Epithelial cell of esophagus (primary cell): ENCODE data around the gene MEGF9.

ENCODE experiments used
- DNase-seq: peaks from one replicate; pipeline ENCODE4 v3.0.0; 2010; ENCODE audit warnings: low read depth
- H3K4me3 ChIP-seq: 2 replicates; pipeline ENCODE4 v1.5.1; 2011; ENCODE audit warnings: mild to moderate bottlenecking, low read length, control low read depth
- TF ChIP-seq, protein P1 (sequence below): IDR thresholded peaks from 2 replicates; pipeline ENCODE4 v1.5.1; 2011; ENCODE audit warnings: low read depth, mild to moderate bottlenecking, low read length, control low read depth, inconsistent platforms; ENCODE audit not compliant: insufficient read depth; ENCODE audit errors: missing control alignments

Gene MEGF9

DNA sequence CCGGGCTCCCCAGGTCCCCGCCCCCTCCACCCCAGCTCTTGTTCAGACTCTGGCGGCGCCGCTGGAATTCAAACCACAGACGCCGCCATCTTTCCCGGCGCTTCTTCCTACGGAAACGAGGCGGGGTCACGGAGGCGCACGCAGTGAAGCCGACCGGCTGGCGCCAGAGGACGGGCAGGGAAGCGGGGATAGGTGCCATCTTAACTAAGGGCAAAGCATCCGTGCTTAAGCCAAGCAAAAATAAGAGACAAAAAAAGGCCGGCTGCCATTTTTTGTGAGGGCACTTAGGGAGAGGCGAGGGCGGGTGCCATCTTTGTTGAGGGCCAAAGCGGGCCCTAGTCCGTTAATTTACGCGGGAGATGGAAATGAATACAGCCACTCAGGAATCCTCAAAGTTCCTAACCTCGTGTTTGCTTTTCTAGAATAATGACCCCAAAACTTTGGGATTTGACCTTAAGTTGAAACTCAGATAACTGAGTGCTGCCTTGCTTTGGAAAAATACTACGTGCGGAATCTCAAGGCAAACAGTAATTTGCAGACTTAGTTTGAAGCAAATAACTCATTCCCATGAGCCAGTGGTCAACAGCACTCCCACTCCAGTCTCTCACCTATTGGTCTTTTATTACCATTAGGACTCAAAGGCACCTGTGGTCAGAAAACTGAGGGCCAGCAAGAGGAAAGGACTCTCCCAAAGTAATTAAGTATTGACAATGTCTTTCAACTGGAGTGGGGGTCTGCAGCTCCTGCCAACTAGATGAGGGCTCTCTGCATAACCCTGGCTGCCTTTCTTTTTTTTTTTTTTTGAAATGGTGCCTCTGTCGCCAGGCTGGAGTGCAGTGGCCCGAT is 134.0 kb downstream of the MEGF9 start, which contains the start of gene CDK5RAP2:
CDK5RAP2 (minus strand) TSS at position 117 of the 846 bp plus-strand sequence. CDS start 189 bp downstream, outside the sequence.
- peak within 1 kb of the TSS; percentile 84 for H3K4me3 ChIP-seq
- TF ChIP-seq, protein P1, sequence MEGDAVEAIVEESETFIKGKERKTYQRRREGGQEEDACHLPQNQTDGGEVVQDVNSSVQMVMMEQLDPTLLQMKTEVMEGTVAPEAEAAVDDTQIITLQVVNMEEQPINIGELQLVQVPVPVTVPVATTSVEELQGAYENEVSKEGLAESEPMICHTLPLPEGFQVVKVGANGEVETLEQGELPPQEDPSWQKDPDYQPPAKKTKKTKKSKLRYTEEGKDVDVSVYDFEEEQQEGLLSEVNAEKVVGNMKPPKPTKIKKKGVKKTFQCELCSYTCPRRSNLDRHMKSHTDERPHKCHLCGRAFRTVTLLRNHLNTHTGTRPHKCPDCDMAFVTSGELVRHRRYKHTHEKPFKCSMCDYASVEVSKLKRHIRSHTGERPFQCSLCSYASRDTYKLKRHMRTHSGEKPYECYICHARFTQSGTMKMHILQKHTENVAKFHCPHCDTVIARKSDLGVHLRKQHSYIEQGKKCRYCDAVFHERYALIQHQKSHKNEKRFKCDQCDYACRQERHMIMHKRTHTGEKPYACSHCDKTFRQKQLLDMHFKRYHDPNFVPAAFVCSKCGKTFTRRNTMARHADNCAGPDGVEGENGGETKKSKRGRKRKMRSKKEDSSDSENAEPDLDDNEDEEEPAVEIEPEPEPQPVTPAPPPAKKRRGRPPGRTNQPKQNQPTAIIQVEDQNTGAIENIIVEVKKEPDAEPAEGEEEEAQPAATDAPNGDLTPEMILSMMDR: no peak
- peak; percentile 98 for DNase-seq

DNA sequence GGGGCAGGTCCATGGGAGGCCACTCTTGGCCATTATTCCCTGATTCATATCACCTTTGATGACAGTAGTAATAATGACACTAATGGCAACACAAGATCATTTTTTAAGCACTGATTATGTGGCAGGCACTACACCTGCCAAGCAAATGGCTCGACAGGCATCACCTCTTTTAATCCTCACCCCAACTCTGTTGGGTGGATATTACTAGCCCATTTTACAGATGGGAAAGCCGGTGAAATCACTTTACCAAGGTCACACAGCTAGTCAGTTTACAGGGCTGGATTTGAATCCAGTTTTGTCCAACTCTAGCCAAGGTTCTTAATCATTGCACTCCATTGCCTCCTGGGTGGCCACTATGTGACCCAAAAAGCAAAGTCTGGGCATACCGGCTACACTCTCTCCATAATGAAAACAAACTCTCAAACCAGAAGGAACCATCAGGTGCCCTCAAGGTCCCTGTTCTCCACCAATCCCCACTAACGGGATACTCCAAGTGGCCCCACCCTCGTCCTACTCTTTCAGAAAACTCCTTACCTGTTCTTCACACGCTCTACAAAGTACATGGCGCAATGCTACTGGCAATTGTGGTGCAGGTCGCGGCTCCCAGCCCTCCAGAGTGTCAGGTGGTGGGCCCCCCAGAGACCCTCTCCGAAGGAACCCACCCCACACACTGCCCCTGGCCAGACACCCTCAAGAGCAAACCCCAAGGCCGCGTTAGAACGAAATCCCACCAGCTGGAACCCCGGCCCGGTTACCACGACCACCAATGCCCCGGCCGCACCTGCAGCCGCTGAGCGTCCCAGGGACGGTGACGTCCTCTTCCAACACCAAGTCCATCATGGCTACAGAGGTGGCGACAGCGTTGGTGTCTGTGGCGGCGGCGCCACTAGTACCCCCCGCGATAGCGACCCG is 134.9 kb downstream of the MEGF9 start:
- peak; percentile 28 for DNase-seq
- TF ChIP-seq, protein P1: no peak
- H3K4me3 ChIP-seq: peak overlapping the region; percentile 84

DNA sequence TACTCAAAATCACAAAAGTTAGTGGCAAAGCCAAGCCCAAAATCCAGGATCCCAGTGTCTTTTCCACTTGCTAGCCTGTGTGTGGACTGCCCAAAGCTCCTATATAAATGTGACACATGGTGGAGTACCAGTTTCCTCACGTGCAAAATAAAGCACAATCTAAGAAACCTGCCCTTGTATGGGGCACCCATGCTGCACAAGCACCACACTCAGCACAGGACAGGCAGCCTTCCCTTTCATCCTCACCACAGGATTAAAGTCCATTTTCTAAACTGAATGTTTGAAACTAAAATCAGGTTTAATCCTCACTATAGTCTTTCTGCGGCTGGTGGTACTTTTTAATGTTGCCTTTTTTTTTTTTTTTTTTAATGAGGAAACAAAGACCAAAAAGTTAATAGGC is 139.8 kb downstream of the MEGF9 start:
- no peak for DNase-seq
- H3K4me3 ChIP-seq: no peak overlapping the region
- TF ChIP-seq, protein P1: no peak

DNA sequence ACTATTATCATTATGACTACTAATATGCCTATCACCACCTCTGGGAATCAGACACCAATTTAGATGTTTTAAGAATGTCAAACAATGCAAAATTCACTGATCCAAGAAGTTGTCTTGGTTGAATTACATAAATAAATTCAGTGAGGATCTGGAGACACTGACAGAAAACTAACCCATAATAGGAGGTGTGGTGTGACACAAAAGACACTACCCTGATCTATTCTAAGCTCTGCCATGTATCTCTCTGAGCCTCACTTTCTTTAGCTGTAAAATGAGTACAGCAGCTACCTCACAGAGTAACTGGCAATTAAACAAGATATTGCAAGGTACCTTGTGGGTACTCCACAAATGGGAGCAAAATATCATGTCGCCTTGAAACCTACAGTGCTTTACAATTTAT is 141.8 kb downstream of the MEGF9 start:
- H3K4me3 ChIP-seq: no peak overlapping the region
- TF ChIP-seq, protein P1: no peak
- no peak for DNase-seq

DNA sequence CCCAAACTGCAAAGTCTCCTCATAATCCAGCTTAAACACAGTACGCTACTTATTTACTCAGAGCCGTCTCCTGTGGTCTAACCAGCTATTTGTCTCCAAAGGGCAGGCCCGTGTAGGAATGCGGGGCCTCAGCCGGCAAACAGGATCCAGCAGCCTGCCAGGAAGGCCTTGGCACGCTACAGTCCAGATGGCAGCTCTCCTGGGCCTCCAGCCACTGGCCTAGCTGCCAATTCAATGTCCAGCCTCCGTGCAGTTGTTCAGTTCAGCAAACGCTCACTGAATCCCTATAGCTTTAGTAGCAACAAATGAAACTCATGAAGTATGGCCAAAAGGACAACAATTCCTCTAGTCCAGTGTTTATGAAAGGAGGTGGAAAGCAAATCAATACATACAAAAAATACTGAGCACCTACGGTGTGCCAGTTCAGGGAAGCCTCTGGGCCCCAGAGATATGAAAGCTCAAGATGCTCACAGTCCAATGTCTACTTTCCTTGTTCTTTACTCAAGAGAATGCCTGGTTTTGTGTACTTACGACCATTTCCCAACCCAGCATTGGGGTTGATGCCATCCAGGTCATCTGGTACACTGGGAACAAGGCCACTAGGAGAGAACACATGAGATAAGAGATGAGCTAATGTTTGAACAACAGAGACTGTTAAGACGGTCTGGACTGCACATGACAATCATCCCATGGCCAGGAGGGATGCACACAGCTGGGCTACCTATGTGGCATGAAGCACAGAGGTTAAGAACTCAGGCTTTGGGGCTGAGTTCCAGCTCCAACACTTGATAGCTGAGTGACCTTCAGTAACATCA is 142.6 kb downstream of the MEGF9 start:
- TF ChIP-seq, protein P1: no peak
- no peak for DNase-seq
- H3K4me3 ChIP-seq: no peak overlapping the region

DNA sequence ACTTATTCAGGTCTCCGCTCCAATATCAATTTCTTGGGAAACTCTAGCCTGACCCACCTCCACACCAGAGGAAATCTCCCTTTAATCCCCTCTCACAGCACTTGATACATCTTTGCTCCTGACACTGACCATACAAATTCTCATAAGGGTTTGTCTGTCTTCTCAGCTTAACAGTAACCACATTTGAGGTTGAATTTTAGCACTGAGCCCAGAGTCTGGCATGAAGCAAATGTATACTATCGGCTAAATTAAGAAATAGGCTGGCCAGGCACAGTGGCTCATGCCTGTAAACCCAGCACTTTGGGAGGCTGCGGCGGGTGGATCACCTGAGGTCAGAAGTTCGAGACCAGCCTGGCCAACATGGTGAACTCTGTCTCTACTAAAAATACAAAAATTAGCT is 144.0 kb downstream of the MEGF9 start:
- TF ChIP-seq, protein P1: no peak
- no peak overlapping the region for H3K4me3 ChIP-seq
- no peak for DNase-seq
